Smooth muscle cell (in vitro differentiated cells): ENCODE measurements around the gene CAMKK2. TPM values are rescaled to one million over a fixed set of nuclear protein-coding genes. Genes with fewer than 3 reads are reported as not detected.

Experiments used
- DNase-seq: peaks from one replicate; lab custom pipeline; 2025; ENCODE audit not compliant: unreplicated experiment; lab: John Stamatoyannopoulos, UW
- H2AFZ ChIP-seq: fragments of 200-600 bp; sonication (generic); 2 replicates; pipeline ENCODE4 v1.6.0; 2016; ENCODE audit warnings: antibody characterized with exemption, low read depth, mild to moderate bottlenecking
- H3F3A ChIP-seq: fragments of 200-600 bp; sonication (generic); 2 replicates; pipeline ENCODE4 v1.6.0; 2017; ENCODE audit warnings: antibody characterized with exemption, low read depth
- H3K27ac ChIP-seq: fragments of 200-600 bp; sonication (generic); 2 replicates; pipeline ENCODE4 v1.5.1; 2016; ENCODE audit warnings: low read depth, mild to moderate bottlenecking
- H3K27me3 ChIP-seq: fragments of 200-600 bp; sonication (generic); 2 replicates; pipeline ENCODE4 v1.6.1; 2016; ENCODE audit warnings: low read depth, mild to moderate bottlenecking
- H3K36me3 ChIP-seq: fragments of 200-600 bp; sonication (generic); 2 replicates; pipeline ENCODE4 v1.5.1; 2016; ENCODE audit warnings: low read depth
- H3K4me1 ChIP-seq: fragments of 200-600 bp; sonication (generic); 2 replicates; pipeline ENCODE4 v1.5.1; 2016; ENCODE audit warnings: low read depth
- H3K4me2 ChIP-seq: fragments of 200-600 bp; sonication (generic); 2 replicates; pipeline ENCODE4 v1.6.0; 2016; ENCODE audit warnings: mild to moderate bottlenecking
- H3K4me3 ChIP-seq: fragments of 200-600 bp; sonication (generic); 2 replicates; pipeline ENCODE4 v1.5.1; 2016; ENCODE audit warnings: mild to moderate bottlenecking
- H3K79me2 ChIP-seq: fragments of 200-600 bp; sonication (generic); 2 replicates; pipeline ENCODE4 v1.6.0; 2016; ENCODE audit warnings: low read depth, mild to moderate bottlenecking
- H3K9ac ChIP-seq: fragments of 200-600 bp; sonication (generic); 2 replicates; pipeline ENCODE4 v1.6.0; 2016; ENCODE audit warnings: low read depth
- H3K9me3 ChIP-seq: fragments of 200-600 bp; sonication (generic); replicated peaks from 2 replicates; pipeline ENCODE4 v1.5.1; 2016; ENCODE audit warnings: low read depth
- H4K20me1 ChIP-seq: fragments of 200-600 bp; sonication (generic); 2 replicates; pipeline ENCODE4 v1.6.0; 2016; ENCODE audit warnings: low read depth
- CTCF ChIP-seq: fragments of 200-600 bp; sonication (generic); IDR thresholded peaks from 2 replicates; pipeline ENCODE4 v1.5.1; 2017; ENCODE audit warnings: borderline replicate concordance, mild to moderate bottlenecking, antibody characterized with exemption; ENCODE audit not compliant: insufficient read depth, poor library complexity, severe bottlenecking
- WGBS: methylation state at CpG from one replicate; pipeline ENCODE4 v1.1.7; 2016; ENCODE audit warnings: low lambda C conversion rate; 5-methylcytosine and 5-hydroxymethylcytosine counted together
- polyA plus RNA-seq: library from polyadenylated mRNA; unstranded; fragments of >200 nt; fragmentation: Nextera tagmentation; extraction: Ambion mirVana; gene quantifications from 2 replicates; pipeline ENCODE4 v1.2.1, GENCODE V29; 2016
- total RNA-seq: library from RNA; depleted of rRNA; stranded (reverse); fragments of >200 nt; gene quantifications from 2 replicates; pipeline ENCODE4 v1.2.3, GENCODE V29; 2014

CAMKK2 gene
- total and polyA plus RNA-seq, 2 experiments from 2014 or later, result 13.3 to 23.4 TPM

- no peak overlapping the region for H3K27ac ChIP-seq
- H3K4me3 ChIP-seq, result no peak overlapping the region
- peaks cover 6% of the 10 kb centered on the region for H3K4me1 ChIP-seq
- 96% methylated on average over 7 of the region's 7 CpGs for WGBS
- H3F3A ChIP-seq, result no peaks in the 10 kb centered on the region
- H3K27me3 ChIP-seq, result no peaks in the 10 kb centered on the region
- H3K9me3 ChIP-seq, result no peaks in the 10 kb centered on the region
- no peak overlapping the region for H3K9ac ChIP-seq
- no peak overlapping the region for H2AFZ ChIP-seq
- H3K4me2 ChIP-seq, result no peak overlapping the region
- peaks cover 13% of the 10 kb centered on the region for H3K79me2 ChIP-seq
- no peak for DNase-seq
- no peaks in the 10 kb centered on the region for H3K36me3 ChIP-seq
- TF ChIP-seq CTCF, result no peak
- H4K20me1 ChIP-seq, result peaks cover 65% of the 10 kb centered on the region
These were observed 6.5 kb downstream of the CAMKK2 start for GRCh38 chr12:121289962-121290361.

GRCh38 chr12:121288986-121289385 is 7.5 kb downstream of the CAMKK2 start:
- 84% methylated on average over 9 of the region's 9 CpGs for WGBS
- TF ChIP-seq CTCF, result no peak
- Histone ChIP-seq H3K4me1 (peaks cover 6% of the 10 kb centered on the region), H3K27me3 (no peaks in the 10 kb centered on the region), H3K79me2 (peaks cover 5% of the 10 kb centered on the region), H3K9ac (no peak overlapping the region), H4K20me1 (peaks cover 67% of the 10 kb centered on the region), H2AFZ (no peak overlapping the region), H3K36me3 (no peaks in the 10 kb centered on the region), H3K4me3 (no peak overlapping the region), H3K4me2 (no peak overlapping the region), H3F3A (no peaks in the 10 kb centered on the region), H3K9me3 (no peaks in the 10 kb centered on the region), H3K27ac (no peak overlapping the region)
- no peak for DNase-seq

GRCh38 chr12:121288158-121288845 is 8.2 kb downstream of the CAMKK2 start:
- Histone ChIP-seq H3K36me3 (no peaks in the 10 kb centered on the region), H3K27ac (no peak overlapping the region), H3K4me2 (no peak overlapping the region), H3K79me2 (peaks cover 5% of the 10 kb centered on the region), H3K4me1 (peaks cover 6% of the 10 kb centered on the region), H3K9me3 (no peaks in the 10 kb centered on the region), H3F3A (no peaks in the 10 kb centered on the region), H4K20me1 (peaks cover 69% of the 10 kb centered on the region), H3K27me3 (no peaks in the 10 kb centered on the region), H3K9ac (no peak overlapping the region), H3K4me3 (no peak overlapping the region), H2AFZ (no peak overlapping the region)
- WGBS, result 72% methylated on average over 10 of the region's 10 CpGs
- no peak for DNase-seq
- TF ChIP-seq CTCF, result no peak
